ENCODE data around the gene CACNA2D2. TPM values are rescaled to one million over a fixed set of nuclear protein-coding genes. Genes with fewer than 3 reads are reported as not detected.
A peak's percentile ranks its signal among the peaks of the same experiment; 100 is the strongest.

The CACNA2D2 gene
- total RNA-seq, 1 donor from 2014 or later: 2.5 TPM

GRCh38 chr3:50331364-50331907 is 172.0 kb downstream of the CACNA2D2 start:
- Histone ChIP-seq H3K9me3 (no peaks in the 10 kb centered on the region), H3K4me3 (no peak overlapping the region), H3K4me1 (peaks cover 55% of the 10 kb centered on the region), H3K27ac (no peak overlapping the region), H3K36me3 (peaks cover 0 to 30% of the 10 kb centered on the region in 2 donors), H3K27me3 (no peaks in the 10 kb centered on the region)
- DNase-seq (ENCODE audit: extremely low spot score in 2 of 2): no peak
- intact Hi-C loops (cut with DNase I): no loop called here
- no peak for TF ChIP-seq POLR2AphosphoS5 (IDR thresholded peaks at IDR 0.05; ENCODE audit: insufficient read depth in 1 of 2, low read depth in 1 of 2)
- no peak for TF ChIP-seq POLR2A (IDR thresholded peaks at IDR 0.05)
- TF ChIP-seq CTCF (IDR thresholded peaks at IDR 0.05): no peak

- H3K36me3 ChIP-seq: peaks cover 0 to 38% of the 10 kb centered on the region in 2 donors
- no peaks in the 10 kb centered on the region for H3K27me3 ChIP-seq
- TF ChIP-seq POLR2AphosphoS5 (IDR thresholded peaks at IDR 0.05; ENCODE audit: insufficient read depth in 1 of 2, low read depth in 1 of 2) (no peak), POLR2A (IDR thresholded peaks at IDR 0.05) (no peak), CTCF (IDR thresholded peaks at IDR 0.05) (no peak)
- no peaks in the 10 kb centered on the region for H3K9me3 ChIP-seq
- peaks cover 44% of the 10 kb centered on the region for H3K4me1 ChIP-seq
- intact Hi-C loops (cut with DNase I): no loop called here
- H3K4me3 ChIP-seq: no peak overlapping the region
- H3K27ac ChIP-seq: no peak overlapping the region
- DNase-seq (ENCODE audit: extremely low spot score in 2 of 2): no peak
Observed at GRCh38 chr3:50330330-50330729, 173.1 kb downstream of the CACNA2D2 start.

- TF ChIP-seq CTCF (IDR thresholded peaks at IDR 0.05) (no peak), POLR2AphosphoS5 (IDR thresholded peaks at IDR 0.05; ENCODE audit: insufficient read depth in 1 of 2, low read depth in 1 of 2) (peak; percentile 85 to 97), POLR2A (IDR thresholded peaks at IDR 0.05) (peak in 1 of 2 donors; percentile 5)
- intact Hi-C loops (cut with DNase I): no loop called here
- peak within 1 kb of the TSS; percentile 83 to 94 for H3K4me3 ChIP-seq
- H3K36me3 ChIP-seq: peaks cover 0 to 38% of the 10 kb centered on the region in 2 donors
- no peaks in the 10 kb centered on the region for H3K27me3 ChIP-seq
- peak within 1 kb of the TSS; percentile 63 for H3K27ac ChIP-seq
- peaks cover 28% of the 10 kb centered on the region for H3K4me1 ChIP-seq
- H3K9me3 ChIP-seq: no peaks in the 10 kb centered on the region
- DNase-seq (ENCODE audit: extremely low spot score in 2 of 2): no peak
Observed at GRCh38 chr3:50327943-50328691, 175.3 kb downstream of the CACNA2D2 start, which contains the start of gene TUSC2. TSS of gene TUSC2 (minus strand) at chr3:50328223. CDS start at chr3:50328099, 124 bp downstream.

GRCh38 chr3:50327129-50327528 is 176.3 kb downstream of the CACNA2D2 start:
- Histone ChIP-seq H3K27me3 (no peaks in the 10 kb centered on the region), H3K27ac (peak overlapping the region; percentile 63), H3K9me3 (no peaks in the 10 kb centered on the region), H3K4me3 (peak overlapping the region; percentile 83 to 94), H3K36me3 (peaks cover 0 to 37% of the 10 kb centered on the region in 2 donors), H3K4me1 (peaks cover 30% of the 10 kb centered on the region)
- no peak for DNase-seq (ENCODE audit: extremely low spot score in 2 of 2)
- intact Hi-C loops (cut with DNase I): no loop called here
- no peak for TF ChIP-seq POLR2A (IDR thresholded peaks at IDR 0.05)
- TF ChIP-seq CTCF (IDR thresholded peaks at IDR 0.05): no peak
- TF ChIP-seq POLR2AphosphoS5 (IDR thresholded peaks at IDR 0.05; ENCODE audit: insufficient read depth in 1 of 2, low read depth in 1 of 2): no peak

- Histone ChIP-seq H3K27me3 (no peaks in the 10 kb centered on the region), H3K4me1 (peaks cover 35% of the 10 kb centered on the region), H3K36me3 (peaks cover 0 to 28% of the 10 kb centered on the region in 2 donors), H3K4me3 (no peak overlapping the region), H3K27ac (no peak overlapping the region), H3K9me3 (no peaks in the 10 kb centered on the region)
- DNase-seq (ENCODE audit: extremely low spot score in 2 of 2): no peak
- TF ChIP-seq POLR2A (IDR thresholded peaks at IDR 0.05): no peak
- intact Hi-C loops (cut with DNase I): no loop called here
Observed at GRCh38 chr3:50326182-50326541, 177.3 kb downstream of the CACNA2D2 start.
